ENCODE results near the gene FRAT1.
"Not testable (repeated sequence)": the region's sequence is repeated elsewhere in the genome, so short reads cannot be mapped to it uniquely, and the experiment has no call there.

Gene FRAT1

DNA sequence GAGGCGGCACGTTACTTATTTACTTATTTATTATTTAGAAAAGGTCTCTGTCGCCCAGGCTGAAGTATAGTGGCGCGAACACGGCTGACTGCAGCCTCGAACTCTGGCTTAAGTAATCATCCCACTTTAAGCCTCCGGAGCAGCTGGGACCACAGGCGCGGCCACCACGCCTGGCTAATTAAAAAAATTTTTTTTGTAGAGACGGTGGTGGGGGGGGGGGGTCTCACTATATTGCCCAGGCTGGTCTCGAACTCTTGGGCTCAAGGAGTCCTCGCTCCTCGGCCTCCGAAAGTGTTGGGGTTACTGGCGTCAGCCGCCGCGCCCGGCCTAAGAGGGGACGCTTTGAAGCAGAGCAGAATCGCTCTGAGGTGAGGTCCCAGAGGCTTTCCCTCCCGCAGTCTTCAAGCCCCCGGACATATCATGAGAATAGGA lies 16.1 kb downstream of the FRAT1 start:
- DNase-seq: no peak

DNA sequence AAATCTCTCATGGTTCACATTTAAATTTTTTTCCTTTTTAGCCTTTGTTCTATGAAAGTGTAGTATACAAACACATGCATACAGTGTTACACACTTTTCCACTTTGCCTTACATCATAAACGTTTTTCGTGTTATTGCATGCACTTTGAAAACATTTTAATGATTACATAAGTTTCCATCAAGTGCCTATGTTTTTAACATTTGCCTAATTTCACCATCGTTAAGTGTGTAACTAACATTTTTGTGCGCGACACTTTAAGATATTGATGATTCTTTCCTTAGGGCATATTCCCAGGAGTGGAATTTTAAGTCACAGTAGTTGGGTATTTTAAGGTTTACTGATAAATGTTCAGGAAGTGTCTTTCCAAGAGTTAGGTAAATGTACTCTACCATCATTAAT lies 16.9 kb downstream of the FRAT1 start:
- DNase-seq: no peak

- DNase-seq: no peak
Measured at GRCh38 chr10:97336446-97336845, 17.4 kb downstream of the FRAT1 start.

- DNase-seq: no peak
Measured at GRCh38 chr10:97336942-97337831, 18.1 kb downstream of the FRAT1 start.

DNA sequence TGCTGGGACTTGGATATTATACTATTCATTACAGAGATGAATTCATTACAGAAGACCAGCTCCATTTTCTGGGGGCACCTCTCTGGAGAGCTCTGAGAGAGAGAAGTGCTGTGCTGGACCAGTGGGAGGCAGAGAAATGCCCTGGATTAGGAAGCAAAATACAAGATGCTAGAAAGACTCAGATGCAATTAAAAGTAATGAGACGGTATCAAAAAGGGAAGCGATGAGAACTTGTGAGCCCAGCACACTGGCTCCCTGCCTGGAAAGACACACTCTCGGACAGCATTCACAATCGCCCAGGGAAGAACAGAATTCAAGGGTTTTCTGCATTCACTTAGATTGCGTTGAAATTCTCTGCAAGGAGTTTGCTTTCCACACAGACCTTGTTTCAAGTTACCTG lies 19.0 kb downstream of the FRAT1 start:
- no peak for DNase-seq

- DNase-seq: no peak
Measured at GRCh38 chr10:97341416-97341815, 22.3 kb downstream of the FRAT1 start.

DNA sequence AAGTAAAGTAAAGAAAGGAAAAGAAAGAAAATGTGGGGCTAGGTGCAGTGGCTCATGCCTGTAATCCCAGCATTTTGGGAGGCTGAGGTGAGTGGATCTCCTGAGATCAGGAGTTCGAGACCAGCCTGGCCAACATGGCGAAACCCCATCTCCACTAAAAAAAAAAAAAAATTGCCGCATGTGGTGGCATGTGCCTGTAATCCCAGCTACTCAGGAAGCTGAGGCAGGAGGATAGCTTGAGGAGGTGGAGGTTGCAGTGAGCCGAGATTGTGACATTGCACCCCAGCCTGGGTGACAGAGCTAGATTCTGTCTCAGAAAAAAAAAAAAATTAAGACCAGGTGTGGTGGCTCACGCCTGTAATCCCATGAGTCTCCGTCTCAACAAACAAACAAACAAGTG lies 24.6 kb downstream of the FRAT1 start:
- DNase-seq: not testable (repeated sequence)

DNA sequence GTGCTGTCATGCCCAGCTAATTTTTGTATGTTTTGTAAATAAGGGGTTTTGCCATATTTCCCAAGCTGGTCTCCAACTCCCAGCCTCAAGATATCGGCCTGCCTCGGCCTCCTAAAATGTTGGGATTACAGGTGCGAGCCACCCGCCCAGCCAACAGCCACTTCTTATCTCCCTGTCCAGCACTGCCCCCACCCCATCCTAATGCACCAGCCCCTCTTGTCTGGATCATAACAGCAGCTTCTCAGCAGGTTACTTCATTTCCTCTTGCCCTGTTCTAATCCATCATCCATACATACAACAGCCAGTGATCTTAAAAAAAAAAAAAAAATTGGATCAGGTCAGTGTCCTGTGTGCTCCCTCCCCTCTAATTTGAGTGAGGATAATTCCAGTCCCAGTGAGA lies 28.2 kb downstream of the FRAT1 start:
- no peak for DNase-seq

GRCh38 chr10:97349752-97350513 lies 30.9 kb downstream of the FRAT1 start:
- DNase-seq: no peak

- no peak for DNase-seq
Measured at GRCh38 chr10:97353945-97354344, 34.9 kb downstream of the FRAT1 start.

- no peak for DNase-seq
Measured at GRCh38 chr10:97355571-97355975, 36.5 kb downstream of the FRAT1 start.

DNA sequence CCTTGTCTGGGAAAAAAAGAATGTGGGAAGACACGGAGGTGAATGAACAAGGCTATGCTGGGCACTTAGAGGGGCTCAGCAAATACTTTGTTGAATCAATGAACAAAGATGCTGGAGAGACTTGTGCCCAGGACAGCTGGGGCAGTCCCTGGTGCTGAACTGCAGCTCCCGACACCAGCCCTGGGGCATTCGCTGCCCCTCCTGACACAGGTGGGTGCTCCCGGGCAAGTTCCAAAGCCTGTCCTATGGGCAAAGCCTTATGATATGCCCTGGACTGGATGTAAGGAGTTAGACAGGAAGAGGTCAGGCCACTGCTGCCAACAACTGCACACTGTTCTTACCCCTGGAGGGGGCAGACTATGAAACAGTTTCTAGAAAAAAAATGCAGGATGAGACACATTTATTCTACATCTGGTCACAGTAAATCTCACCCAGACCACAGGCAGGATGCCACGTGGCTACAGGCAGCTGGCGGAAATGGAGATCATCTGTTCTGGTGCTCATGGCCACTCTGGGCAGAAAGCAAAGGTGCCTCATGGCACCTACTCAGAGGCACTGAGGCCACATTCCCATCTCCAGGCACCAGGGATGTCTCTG lies 37.3 kb downstream of the FRAT1 start:
- no peak for DNase-seq

DNA sequence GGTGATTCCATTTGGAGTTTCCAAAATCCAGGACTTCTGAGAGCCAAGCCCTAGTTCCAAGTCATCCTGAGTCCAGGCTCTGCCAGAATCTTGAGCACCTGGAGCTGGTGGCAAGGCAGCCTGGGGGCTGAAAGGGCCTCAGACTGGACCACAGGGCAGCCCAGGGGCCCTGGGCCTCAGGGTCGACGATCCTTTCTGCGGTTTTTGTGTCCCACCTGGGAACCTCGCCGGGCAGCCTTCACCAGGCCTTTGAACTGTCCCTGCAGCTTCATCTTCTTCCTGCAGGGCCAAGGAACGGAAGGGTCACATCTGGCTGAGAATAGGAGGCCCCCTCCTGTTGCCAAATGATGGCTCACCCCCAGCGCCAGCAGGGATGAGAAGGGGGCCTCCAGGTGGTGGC lies 37.8 kb downstream of the FRAT1 start:
- no peak for DNase-seq

GRCh38 chr10:97358349-97358748 lies 39.3 kb downstream of the FRAT1 start:
- no peak for DNase-seq

DNA sequence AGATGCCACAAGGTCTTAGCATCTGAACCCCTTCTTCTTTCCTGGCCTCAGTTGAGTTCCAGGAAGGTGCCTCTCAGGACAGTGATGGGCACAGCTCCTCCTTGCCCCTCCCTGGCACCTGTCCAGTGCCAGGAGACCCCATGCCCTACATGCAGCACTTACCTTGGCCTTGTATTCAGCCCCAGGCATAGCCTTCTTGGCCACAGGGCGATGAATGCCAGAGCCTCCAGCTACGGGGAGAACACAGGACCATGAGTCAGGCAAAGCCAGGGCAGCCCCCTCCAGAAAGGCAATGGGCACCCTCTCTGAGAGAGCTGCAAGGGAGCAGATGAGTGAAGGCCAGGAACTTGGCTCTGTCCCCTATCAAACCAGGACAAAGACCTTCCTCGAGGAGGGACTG lies 39.7 kb downstream of the FRAT1 start:
- no peak for DNase-seq

GRCh38 chr10:97360705-97361536 lies 41.9 kb downstream of the FRAT1 start:
- DNase-seq: no peak

DNA sequence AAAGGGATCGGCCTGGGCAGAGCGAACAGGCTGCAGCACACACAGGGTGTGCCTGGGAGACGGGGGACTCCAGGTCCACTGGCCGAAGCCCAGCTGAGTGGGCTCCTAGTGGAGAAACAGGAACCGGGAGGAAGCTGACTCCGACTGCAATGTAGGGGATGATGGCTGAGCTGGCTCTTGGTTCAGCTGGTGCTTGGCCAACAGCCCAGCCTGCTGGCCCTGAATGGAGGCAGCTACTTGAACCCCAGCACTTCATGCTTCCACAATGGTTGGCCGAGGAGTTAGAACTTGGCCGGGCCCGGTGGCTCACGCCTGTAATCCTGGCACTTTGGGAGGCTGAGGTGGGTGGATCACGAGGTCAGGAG lies 42.4 kb downstream of the FRAT1 start:
- DNase-seq: no peak

GRCh38 chr10:97362310-97363033 lies 43.4 kb downstream of the FRAT1 start:
- DNase-seq: no peak

GRCh38 chr10:97363071-97363470 lies 44.0 kb downstream of the FRAT1 start:
- DNase-seq: no peak

GRCh38 chr10:97365761-97366351 lies 46.8 kb downstream of the FRAT1 start:
- DNase-seq: no peak

- no peak for DNase-seq
Measured at GRCh38 chr10:97366572-97366971, 47.5 kb downstream of the FRAT1 start.

All from effector CD8-positive, alpha-beta T cell (primary cell).